K562 (cell line): Measurements from ENCODE around the gene FAM53B. TPM values are rescaled to one million over a fixed set of nuclear protein-coding genes. Genes with fewer than 3 reads are reported as not detected.

ENCODE experiments used
- BRCA1 ChIP-seq, 2 experiments: fragments of 450-650 bp in 1 of 2; sonication (generic) in 1 of 2; formaldehyde crosslinking in 1 of 2; IDR thresholded peaks; 2 replicates each; pipeline versions ENCODE4 v1.5.0 to v1.6.1; 2017 to 2020; ENCODE audit warnings: mild to moderate bottlenecking in 1 of 2, missing genetic modification reagents in 1 of 2
- CEBPZ ChIP-seq: fragments of 150-350 bp; IDR thresholded peaks from 2 replicates; pipeline ENCODE4 v1.6.1; 2014; ENCODE audit warnings: low read depth, mild to moderate bottlenecking, low read length, borderline replicate concordance
- CGGBP1 ChIP-seq: fragments of 250-450 bp; sonication (Bioruptor Pico); IDR thresholded peaks from 2 replicates; pipeline ENCODE4 v1.9.0; 2021; ENCODE audit warnings: mild to moderate bottlenecking
- EHMT2 ChIP-seq: fragments of 450-650 bp; IDR thresholded peaks from 2 replicates; pipeline ENCODE4 v1.6.1; 2018; ENCODE audit warnings: antibody characterized with exemption
- FOXJ3 ChIP-seq: sonication (generic); formaldehyde crosslinking; IDR thresholded peaks from 2 replicates; pipeline ENCODE4 v1.4.0; 2020; ENCODE audit warnings: mild to moderate bottlenecking, missing genetic modification reagents
- HBP1 ChIP-seq: fragments of 450-650 bp; formaldehyde crosslinking; IDR thresholded peaks from 2 replicates; pipeline ENCODE4 v1.4.0; 2022; ENCODE audit warnings: missing genetic modification characterization
- HMGN3 ChIP-seq: IDR thresholded peaks from 2 replicates; pipeline ENCODE4 v1.6.1; 2011; ENCODE audit warnings: borderline replicate concordance, low read depth, mild to moderate bottlenecking, mixed read lengths, low read length; ENCODE audit not compliant: insufficient read length; ENCODE audit errors: extremely low read depth
- JUN ChIP-seq, 2 experiments: sonication (generic) in 1 of 2; formaldehyde crosslinking in 1 of 2; IDR thresholded peaks; 2 replicates each; pipeline versions ENCODE4 v1.6.1 to v1.8.0; 2012 to 2022; ENCODE audit warnings: borderline replicate concordance in 2 of 2, mild to moderate bottlenecking in 2 of 2, improper control_type of control experiment in 1 of 2, low read depth in 1 of 2, low read length in 1 of 2, missing genetic modification reagents in 1 of 2
- MXI1 ChIP-seq: IDR thresholded peaks from 2 replicates; pipeline ENCODE4 v1.6.1; 2011; ENCODE audit warnings: low read depth, mild to moderate bottlenecking, improper control_type of control experiment, low read length
- NFE2L1 ChIP-seq: fragments of 450-650 bp; IDR thresholded peaks from 2 replicates; pipeline ENCODE4 v1.6.1; 2016; ENCODE audit warnings: missing genetic modification characterization, low read depth, mild to moderate bottlenecking, missing compliant biosample characterization, moderate library complexity, borderline replicate concordance
- NR2C1 ChIP-seq, 2 experiments: fragments of 450-650 bp; IDR thresholded peaks; 2 replicates each; pipeline ENCODE4 v1.6.1; 2017; ENCODE audit warnings: mild to moderate bottlenecking in 2 of 2, antibody characterized with exemption in 1 of 2, inconsistent platforms in 1 of 2, missing compliant biosample characterization in 1 of 2, missing genetic modification characterization in 1 of 2
- PHF20 ChIP-seq: fragments of 450-650 bp; IDR thresholded peaks from 2 replicates; pipeline ENCODE4 v1.6.1; 2018; ENCODE audit not compliant: partially characterized antibody
- PHTF2 ChIP-seq: fragments of 250-450 bp; sonication (Bioruptor Pico); IDR thresholded peaks from 2 replicates; pipeline ENCODE4 v1.5.0; 2021; ENCODE audit warnings: mild to moderate bottlenecking
- SMC3 ChIP-seq: conservative IDR thresholded peaks from 2 replicates; pipeline ENCODE4 v1.6.1; 2011; ENCODE audit warnings: low read depth, low read length, improper control_type of control experiment; ENCODE audit not compliant: insufficient read depth
- SRF ChIP-seq, 2 experiments: fragments of 250-450, 450-650 bp in 1 of 2; sonication (Bioruptor Pico) in 1 of 2; sonication (generic) in 1 of 2; formaldehyde crosslinking; IDR thresholded peaks; 2 replicates each; pipeline versions ENCODE4 v1.5.0 to v1.5.1; 2020 to 2022; ENCODE audit warnings: mild to moderate bottlenecking in 1 of 2, missing genetic modification reagents in 1 of 2
- XRCC5 ChIP-seq: fragments of 200-400 bp; formaldehyde crosslinking; IDR thresholded peaks from 2 replicates; pipeline ENCODE4 v1.6.1; 2017; ENCODE audit warnings: low read depth, mild to moderate bottlenecking, low read length
- ZBED1 ChIP-seq: IDR thresholded peaks from 2 replicates; pipeline ENCODE4 v1.6.1; 2014
- ZNF134 ChIP-seq: fragments of 250-450 bp; sonication (Bioruptor Pico); conservative IDR thresholded peaks from 2 replicates; pipeline ENCODE4 v1.4.0; 2020
- ZNF311 ChIP-seq: fragments of 250-450 bp; sonication (Bioruptor Pico); IDR thresholded peaks from 2 replicates; pipeline ENCODE4 v1.4.0; 2020; ENCODE audit warnings: mild to moderate bottlenecking, moderate library complexity
- polyA plus RNA-seq, 8 experiments: library from polyadenylated mRNA; depleted of rRNA in 4 of 8; stranded (reverse) in 5 of 8; unstranded in 3 of 8; fragments of >200 nt; fragmentation: Nextera tagmentation in 2 of 8; fragmentation: Illumina TruSeq in 1 of 8; extraction: Ambion mirVana in 2 of 8; extraction: Trizol in 1 of 8; gene quantifications; 2 replicates each; pipeline versions ENCODE4 v1.2.1 to v1.2.3, GENCODE V29; 2011 to 2014; ENCODE audit warnings: inconsistent platforms in 1 of 8, missing spikeins in 1 of 8
- total RNA-seq, 7 experiments: library from RNA; depleted of rRNA in 6 of 7; stranded (reverse); fragments of >200 nt in 6 of 7; fragmentation: Illumina TruSeq in 2 of 7; extraction: Trizol in 2 of 7; gene quantifications; 2 replicates each; pipeline versions ENCODE4 v1.2.1 to v1.2.3, GENCODE V29; 2011 to 2021; ENCODE audit warnings: low replicate concordance in 1 of 7
- TF ChIP-seq, protein P1 (sequence below): fragments of 450-650 bp; IDR thresholded peaks from 2 replicates; pipeline ENCODE4 v1.6.1; 2018; ENCODE audit warnings: mild to moderate bottlenecking, low read depth; ENCODE audit not compliant: partially characterized antibody

FAM53B gene
- total and polyA plus RNA-seq, 9 of the 15 experiments (the other 6 are each of a cell fraction or from before 2014, with no cell fraction given) = 0.03 to 16.5 (median 5.0) TPM

DNA sequence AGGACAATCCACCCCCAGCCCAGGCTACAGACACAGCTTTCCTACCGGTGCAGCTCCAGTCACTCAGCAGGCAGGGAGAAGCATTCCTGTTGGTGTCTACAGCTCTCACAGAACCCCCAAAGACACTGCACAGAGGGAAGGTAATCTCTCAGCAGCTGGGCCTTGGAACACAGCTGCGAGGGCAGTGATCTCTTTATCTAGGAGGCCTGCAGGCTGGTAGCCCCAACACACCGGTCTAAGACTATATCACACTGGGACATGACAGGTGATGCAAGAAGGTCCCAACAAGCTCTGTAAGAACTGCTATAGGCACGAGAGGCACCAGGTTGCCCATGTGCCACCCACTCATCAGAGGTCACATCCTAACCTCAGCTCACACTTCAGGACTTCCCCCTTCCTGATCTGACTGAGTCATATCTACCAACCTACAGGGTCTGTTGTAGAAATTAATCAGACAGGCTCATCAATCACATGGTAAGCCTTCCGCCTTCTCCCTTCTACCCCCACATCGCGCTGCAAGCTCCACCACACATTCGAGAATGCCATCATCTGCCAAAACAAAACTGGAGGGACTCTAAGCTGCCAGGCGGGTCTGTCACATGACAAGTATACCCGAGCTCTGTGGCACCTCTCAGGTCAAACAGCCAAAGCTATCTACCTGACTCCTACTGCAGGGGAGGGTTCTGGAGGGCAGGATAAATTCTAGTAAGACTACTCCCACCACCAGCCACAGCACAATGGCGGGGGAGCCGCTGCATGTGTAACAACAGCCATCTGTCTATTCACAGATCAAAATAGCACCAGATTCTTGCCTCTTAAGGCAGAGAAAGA lies 26.1 kb downstream of the FAM53B start (continued):
- TF ChIP-seq CEBPZ (no peak), HBP1 (CRISPR knock-in tag) (0 out of 2 replicates have a peak, but pooled peaks have one; percentile 77), XRCC5 (no peak), MXI1 (no peak), EHMT2 (no peak), FOXJ3 (CRISPR knock-in tag) (no peak), CGGBP1 (CRISPR knock-in tag) (no peak), NFE2L1 (tag) (no peak), JUN (IDR thresholded peaks at IDR 0.05; ENCODE audit: borderline replicate concordance, low read depth, low read length) (peak; percentile 33; the same call in 1 of the 2 replicates), JUN (CRISPR knock-in tag; IDR thresholded peaks at IDR 0.05; ENCODE audit: borderline replicate concordance) (no peak), PHTF2 (CRISPR knock-in tag) (no peak), ZNF311 (CRISPR knock-in tag) (peak; percentile 77), ZNF134 (0 out of 2 replicates have a peak, but pooled peaks have one; percentile 18), HMGN3 (no peak), NR2C1 (IDR thresholded peaks at IDR 0.05) (peak; percentile 62), NR2C1 (tag; IDR thresholded peaks at IDR 0.05) (peak; percentile 79), SMC3 (no peak), ZBED1 (peak; percentile 36; the same call in 1 of the 2 replicates), PHF20 (no peak), SRF (CRISPR knock-in tag; IDR thresholded peaks at IDR 0.05) (no peak), BRCA1 (IDR thresholded peaks at IDR 0.05) (no peak), BRCA1 (CRISPR knock-in tag; IDR thresholded peaks at IDR 0.05) (no peak)
- TF ChIP-seq, protein P1, sequence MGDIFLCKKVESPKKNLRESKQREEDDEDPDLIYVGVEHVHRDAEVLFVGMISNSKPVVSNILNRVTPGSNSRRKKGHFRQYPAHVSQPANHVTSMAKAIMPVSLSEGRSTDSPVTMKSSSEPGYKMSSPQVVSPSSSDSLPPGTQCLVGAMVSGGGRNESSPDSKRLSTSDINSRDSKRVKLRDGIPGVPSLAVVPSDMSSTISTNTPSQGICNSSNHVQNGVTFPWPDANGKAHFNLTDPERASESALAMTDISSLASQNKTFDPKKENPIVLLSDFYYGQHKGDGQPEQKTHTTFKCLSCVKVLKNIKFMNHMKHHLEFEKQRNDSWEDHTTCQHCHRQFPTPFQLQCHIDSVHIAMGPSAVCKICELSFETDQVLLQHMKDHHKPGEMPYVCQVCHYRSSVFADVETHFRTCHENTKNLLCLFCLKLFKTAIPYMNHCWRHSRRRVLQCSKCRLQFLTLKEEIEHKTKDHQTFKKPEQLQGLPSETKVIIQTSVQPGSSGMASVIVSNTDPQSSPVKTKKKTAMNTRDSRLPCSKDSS = no peak
